T-helper 1 cell (primary cell): ENCODE data around the gene CNGB1.

Experiments
- DNase-seq, 5 donors: peaks; one replicate each; pipeline ENCODE4 v3.0.0-alpha.2; 2012 to 2020

The CNGB1 gene

GRCh38 chr16:57971848-57972247 lies 920 bp upstream of the CNGB1 start:
- DNase-seq = no peak

- DNase-seq = no peak
Measured at GRCh38 chr16:57970319-57970718, 609 bp downstream of the CNGB1 start.

DNA sequence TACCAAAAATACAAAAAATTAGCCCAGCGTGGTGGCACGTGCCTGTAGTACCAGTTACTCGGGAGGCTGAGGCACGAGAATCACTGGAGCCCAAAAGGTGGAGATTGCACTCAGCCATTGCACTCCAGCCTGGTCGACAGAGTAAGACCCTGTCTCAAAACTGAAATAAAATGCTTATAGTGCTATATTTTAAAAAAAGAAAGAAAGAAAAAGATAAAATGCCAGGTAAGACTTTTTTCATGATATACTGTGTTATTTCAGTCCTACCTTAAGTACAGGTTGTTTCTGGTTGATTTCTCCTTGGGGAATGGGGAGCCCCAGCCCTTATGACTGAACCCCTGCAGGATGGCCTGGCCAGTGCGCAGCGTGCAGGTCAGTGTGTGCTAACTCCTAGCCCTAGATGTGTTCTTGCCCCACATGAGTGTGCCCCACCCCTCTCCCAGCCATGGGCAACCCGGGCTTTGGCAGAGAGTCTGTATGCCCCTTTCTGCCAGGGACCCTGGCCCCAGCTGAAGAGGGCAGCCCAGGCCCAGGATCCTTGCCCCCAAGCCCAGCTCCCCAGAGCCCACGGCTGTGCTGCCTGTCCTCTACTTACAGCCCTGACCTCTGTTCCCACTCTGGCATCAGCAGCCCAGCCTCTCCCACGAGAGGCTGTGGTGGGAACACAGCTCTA lies 1.3 kb downstream of the CNGB1 start:
- DNase-seq = no peak

- DNase-seq = no peak
Measured at GRCh38 chr16:57967916-57968315, 3.0 kb downstream of the CNGB1 start.

- no peak for DNase-seq
Measured at GRCh38 chr16:57966986-57967385, 3.9 kb downstream of the CNGB1 start.

GRCh38 chr16:57966204-57966771 lies 4.6 kb downstream of the CNGB1 start:
- DNase-seq = no peak

DNA sequence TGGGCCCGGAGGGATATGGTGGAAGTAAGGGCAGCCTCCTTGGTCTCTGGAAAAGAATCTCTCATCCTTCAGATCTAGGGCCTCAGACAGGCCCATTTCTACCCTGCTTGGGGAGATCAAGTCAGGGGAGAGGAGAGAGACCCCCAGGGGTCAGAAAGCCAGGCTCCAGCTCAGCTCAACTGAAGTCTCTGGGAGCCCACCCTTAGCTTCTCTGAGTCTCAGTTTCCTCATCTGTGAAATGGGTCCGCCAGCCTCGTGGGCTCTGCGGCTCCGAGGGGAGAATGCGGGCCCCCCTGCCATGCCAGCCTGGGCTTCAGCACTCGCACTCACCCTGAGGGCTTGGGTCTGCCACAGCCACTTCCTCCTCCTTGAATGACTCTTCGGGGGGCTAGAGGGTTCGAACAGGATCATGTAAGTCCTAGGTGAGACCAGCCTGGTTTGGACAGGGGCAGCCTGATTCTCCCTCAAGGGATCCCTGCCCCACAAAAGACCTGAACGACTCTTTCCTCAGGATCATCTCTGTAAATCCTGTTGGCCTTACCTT lies 6.7 kb downstream of the CNGB1 start:
- DNase-seq = no peak

- no peak for DNase-seq
Measured at GRCh38 chr16:57962756-57963155, 8.2 kb downstream of the CNGB1 start.

DNA sequence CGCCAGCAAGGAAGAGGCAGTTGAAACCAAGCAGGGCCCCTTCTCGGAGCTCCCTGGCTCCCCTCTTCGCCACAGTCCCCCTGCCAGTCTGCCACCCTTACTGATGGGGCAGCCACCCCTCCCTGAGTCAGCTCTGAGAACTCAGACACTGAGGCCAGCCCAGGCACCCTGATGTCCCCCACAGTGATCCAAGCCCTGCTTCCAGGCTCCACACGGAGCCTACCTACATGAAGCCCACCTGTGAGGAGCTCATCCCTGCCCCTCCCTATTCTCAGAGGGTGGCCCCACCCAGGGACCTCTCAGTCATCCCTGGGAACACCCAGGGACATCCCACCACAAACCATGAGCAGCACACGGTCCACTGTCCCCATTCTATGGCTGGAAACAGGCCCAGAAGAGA lies 8.9 kb downstream of the CNGB1 start:
- no peak for DNase-seq

- no peak for DNase-seq
Measured at GRCh38 chr16:57961538-57961937, 9.4 kb downstream of the CNGB1 start.

- DNase-seq = no peak
Measured at GRCh38 chr16:57960826-57961472, 10.0 kb downstream of the CNGB1 start.

DNA sequence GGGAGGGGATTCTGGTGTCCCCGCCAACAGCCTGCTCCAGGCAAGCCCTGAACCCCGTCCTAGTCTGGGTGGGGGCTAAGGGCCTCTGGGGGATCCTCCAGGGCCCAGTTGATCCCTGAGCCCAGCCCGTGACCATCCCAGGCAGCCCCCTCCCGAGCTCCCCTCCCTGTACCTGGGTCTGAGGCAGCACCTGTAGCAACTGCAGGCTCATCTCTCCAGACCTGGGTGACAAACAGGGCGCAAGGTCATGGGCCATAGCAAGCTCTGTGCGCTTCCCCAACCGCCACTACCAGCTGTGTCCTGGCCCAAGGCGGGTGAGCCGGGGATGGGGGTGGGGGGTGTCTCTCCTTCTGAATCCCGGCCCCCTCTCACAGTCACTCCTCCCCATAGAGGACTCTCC lies 10.6 kb downstream of the CNGB1 start:
- DNase-seq = no peak

GRCh38 chr16:57959804-57960203 lies 11.1 kb downstream of the CNGB1 start:
- no peak for DNase-seq

- no peak for DNase-seq
Measured at GRCh38 chr16:57959121-57959520, 11.8 kb downstream of the CNGB1 start.

DNA sequence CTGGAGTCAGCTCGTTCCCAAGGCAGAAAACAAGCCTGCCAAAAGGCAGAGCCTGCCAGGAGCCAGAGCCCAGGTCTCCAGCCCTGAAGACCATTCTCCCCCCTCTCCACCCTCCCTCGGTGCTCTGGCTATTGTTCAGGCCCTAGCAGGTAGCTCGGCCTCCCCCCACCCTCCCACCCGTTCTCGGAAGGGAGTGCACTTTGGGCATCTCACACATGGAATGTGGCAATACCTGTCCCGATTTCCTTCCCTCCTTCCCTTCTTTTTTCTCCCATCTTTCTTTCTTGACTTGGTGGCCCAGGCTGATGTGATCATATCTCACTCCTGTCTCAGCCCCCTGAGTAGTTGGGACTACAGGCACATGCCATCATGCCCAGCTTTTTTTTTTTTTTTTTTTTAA lies 12.4 kb downstream of the CNGB1 start:
- no peak for DNase-seq

GRCh38 chr16:57957673-57958392 lies 13.1 kb downstream of the CNGB1 start:
- DNase-seq = no peak

GRCh38 chr16:57956924-57957672 lies 13.8 kb downstream of the CNGB1 start:
- DNase-seq = no peak

- DNase-seq = no peak
Measured at GRCh38 chr16:57956270-57956808, 14.6 kb downstream of the CNGB1 start.

GRCh38 chr16:57955572-57956188 lies 15.2 kb downstream of the CNGB1 start:
- no peak for DNase-seq

- DNase-seq = no peak
Measured at GRCh38 chr16:57953857-57954256, 17.1 kb downstream of the CNGB1 start.

- DNase-seq = no peak
Measured at GRCh38 chr16:57952909-57953308, 18.0 kb downstream of the CNGB1 start.
